ENCODE data around the gene SLC25A42. TPM values are rescaled to one million over a fixed set of nuclear protein-coding genes. Genes with fewer than 3 reads are reported as not detected.
A peak's percentile ranks its signal among the peaks of the same experiment; 100 is the strongest.

Gene SLC25A42
- total and polyA plus RNA-seq, 3 donors from 2014 or later = 14.0 to 14.7 (median 14.3) TPM

- Histone ChIP-seq H3K27me3 (no peaks in the 10 kb centered on the region), H3K27ac (peak overlapping the region in 1 of 2 donors; percentile 95), H3K9me3 (no peaks in the 10 kb centered on the region), H3K36me3 (ENCODE audit: low read depth, missing control alignments) (no peaks in the 10 kb centered on the region), H3K4me1 (peaks cover 18% of the 10 kb centered on the region), H3K4me3 (peak overlapping the region; percentile 90 to 98)
- TF ChIP-seq POLR2A (IDR thresholded peaks at IDR 0.05) (no peak), CTCF (IDR thresholded peaks at IDR 0.05) (no peak)
- intact Hi-C loops (cut with DNase I; ENCODE audit: low total_unique reads) = no loop called here
- peak; percentile 94 for DNase-seq
- 3 to 9% methylated on average over 18 to 31 of the region's 31 CpGs for WGBS, 2 donors
Observed at GRCh38 chr19:19032420-19033175, 31.2 kb upstream of the SLC25A42 start.

- H3K9me3 ChIP-seq = no peaks in the 10 kb centered on the region
- H3K27me3 ChIP-seq = no peaks in the 10 kb centered on the region
- no peak for TF ChIP-seq POLR2A (IDR thresholded peaks at IDR 0.05)
- TF ChIP-seq CTCF (IDR thresholded peaks at IDR 0.05) = no peak
- WGBS, 2 donors = 1% methylated on average over 28 of the region's 32 CpGs; no CpG with 5 or more reads in 1 of the 2 donors
- no peaks in the 10 kb centered on the region for H3K36me3 ChIP-seq (ENCODE audit: low read depth, missing control alignments)
- intact Hi-C loops (cut with DNase I; ENCODE audit: low total_unique reads) = no loop called here
- no peak for DNase-seq
- H3K27ac ChIP-seq = peak overlapping the region in 1 of 2 donors; percentile 95
- H3K4me1 ChIP-seq = peaks cover 18% of the 10 kb centered on the region
- H3K4me3 ChIP-seq = peak overlapping the region; percentile 90 to 98
Observed at GRCh38 chr19:19033176-19033425, 30.7 kb upstream of the SLC25A42 start.

- Histone ChIP-seq H3K27ac (peak within 1 kb of the TSS; percentile 95 to 97), H3K27me3 (no peaks in the 10 kb centered on the region), H3K9me3 (no peaks in the 10 kb centered on the region), H3K4me3 (peak within 1 kb of the TSS; percentile 90 to 98), H3K4me1 (peaks cover 18% of the 10 kb centered on the region), H3K36me3 (ENCODE audit: low read depth, missing control alignments) (no peaks in the 10 kb centered on the region)
- peak; percentile 89 for DNase-seq
- TF ChIP-seq CTCF (IDR thresholded peaks at IDR 0.05) = peak in 2 of 3 experiments; percentile 18 to 37
- TF ChIP-seq POLR2A (IDR thresholded peaks at IDR 0.05) = no peak
- 0 to 1% methylated on average over 28 to 58 of the region's 94 CpGs for WGBS, 2 donors
- intact Hi-C loops (cut with DNase I; ENCODE audit: low total_unique reads) = no loop called here
Observed at GRCh38 chr19:19033426-19034203, 30.2 kb upstream of the SLC25A42 start, which contains the start of the genes ARMC6 and SUGP2. Gene ARMC6 (plus strand): TSS chr19:19033603. CDS start chr19:19034210, 607 bp downstream. Gene SUGP2 (minus strand): TSS chr19:19033517. CDS start chr19:19031071, 2,446 bp downstream.

- Histone ChIP-seq H3K27me3 (no peaks in the 10 kb centered on the region), H3K9me3 (no peaks in the 10 kb centered on the region), H3K27ac (peak overlapping the region in 1 of 2 donors; percentile 95), H3K4me1 (peaks cover 18% of the 10 kb centered on the region), H3K4me3 (peak overlapping the region; percentile 90 to 98), H3K36me3 (ENCODE audit: low read depth, missing control alignments) (no peaks in the 10 kb centered on the region)
- WGBS, 2 donors = 5 to 7% methylated on average over 10 of the region's 10 CpGs
- DNase-seq = peak; percentile 67
- intact Hi-C loops (cut with DNase I; ENCODE audit: low total_unique reads) = no loop called here
- no peak for TF ChIP-seq CTCF (IDR thresholded peaks at IDR 0.05)
- no peak for TF ChIP-seq POLR2A (IDR thresholded peaks at IDR 0.05)
Observed at GRCh38 chr19:19034204-19034624, 29.6 kb upstream of the SLC25A42 start.
